WTC11 (cell line): ENCODE data around the gene PRX. TPM values are rescaled to one million over a fixed set of nuclear protein-coding genes. Genes with fewer than 3 reads are reported as not detected.

Source experiments
- ATAC-seq: fragments of 200-7000 bp; cut with Tn5 transposase; 2 replicates; pipeline ENCODE4 v1.10.0; 2021; ENCODE audit warnings: mild to moderate bottlenecking, moderate library complexity
- CTCF ChIA-PET: fragments of 300-600 bp; sonication (Branson Sonifier 250); formaldehyde crosslinking; loops from one replicate; lab custom pipeline; 2021; ENCODE audit warnings: antibody characterized with exemption; lab: Charles Lee
- POLR2A ChIA-PET: fragments of 350-600 bp; sonication (Branson Sonifier 250); formaldehyde crosslinking; loops from one replicate; lab custom pipeline; 2021; ENCODE audit warnings: antibody characterized with exemption; lab: Charles Lee
- DNase-seq: peaks from one replicate; pipeline ENCODE4 v3.0.0; 2021; ENCODE audit warnings: low spot score
- H3K27ac Mint-ChIP-seq: 2 replicates; pipeline ENCODE4 v1.8.0; 2021; ENCODE audit warnings: mixed read lengths
- H3K27me3 Mint-ChIP-seq: 2 replicates; pipeline ENCODE4 v1.8.0; 2021; ENCODE audit warnings: low read depth, mild to moderate bottlenecking, moderate library complexity, mixed read lengths
- H3K36me3 Mint-ChIP-seq: 2 replicates; pipeline ENCODE4 v1.8.0; 2021; ENCODE audit warnings: mixed read lengths
- H3K4me1 Mint-ChIP-seq: 2 replicates; pipeline ENCODE4 v1.8.0; 2022; ENCODE audit warnings: mixed read lengths
- H3K4me3 Mint-ChIP-seq: 2 replicates; pipeline ENCODE4 v1.8.0; 2021; ENCODE audit warnings: mild to moderate bottlenecking, moderate library complexity, mixed read lengths
- H3K9me3 Mint-ChIP-seq: 2 replicates; pipeline ENCODE4 v1.8.0; 2021; ENCODE audit warnings: mixed read lengths
- CREM ChIP-seq: sonication (generic); formaldehyde crosslinking; IDR thresholded peaks from 2 replicates; pipeline ENCODE4 v1.8.1; 2022; ENCODE audit warnings: mild to moderate bottlenecking, missing genetic modification reagents, moderate library complexity
- ELF4 ChIP-seq: sonication (generic); formaldehyde crosslinking; IDR thresholded peaks from 2 replicates; pipeline ENCODE4 v1.8.1; 2022; ENCODE audit warnings: low read depth, mild to moderate bottlenecking, moderate library complexity, missing genetic modification reagents
- EMX1 ChIP-seq: fragments of 250-450 bp; sonication (Bioruptor Pico); IDR thresholded peaks from 2 replicates; pipeline ENCODE4 v1.8.0; 2021; ENCODE audit warnings: mild to moderate bottlenecking
- FOXP1 ChIP-seq: sonication (generic); formaldehyde crosslinking; IDR thresholded peaks from 2 replicates; pipeline ENCODE4 v1.8.0; 2022; ENCODE audit warnings: missing genetic modification reagents, mild to moderate bottlenecking, moderate library complexity, borderline replicate concordance
- FOXP4 ChIP-seq: sonication (generic); formaldehyde crosslinking; IDR thresholded peaks from 2 replicates; pipeline ENCODE4 v1.8.0; 2022; ENCODE audit warnings: mild to moderate bottlenecking, missing genetic modification reagents
- HMGXB4 ChIP-seq: sonication (generic); formaldehyde crosslinking; IDR thresholded peaks from 2 replicates; pipeline ENCODE4 v1.8.1; 2023; ENCODE audit warnings: mild to moderate bottlenecking, moderate library complexity, missing genetic modification reagents
- JUN ChIP-seq: sonication (generic); formaldehyde crosslinking; IDR thresholded peaks from 2 replicates; pipeline ENCODE4 v1.8.0; 2023; ENCODE audit warnings: mild to moderate bottlenecking, missing genetic modification reagents
- NR2C2 ChIP-seq: sonication (generic); formaldehyde crosslinking; IDR thresholded peaks from 2 replicates; pipeline ENCODE4 v1.8.0; 2022; ENCODE audit warnings: mild to moderate bottlenecking, missing genetic modification reagents
- RELA ChIP-seq: sonication (generic); formaldehyde crosslinking; IDR thresholded peaks from 2 replicates; pipeline ENCODE4 v1.8.1; 2022; ENCODE audit warnings: missing genetic modification reagents, mild to moderate bottlenecking, borderline replicate concordance
- TEAD4 ChIP-seq: sonication (generic); formaldehyde crosslinking; IDR thresholded peaks from 2 replicates; pipeline ENCODE4 v1.8.0; 2022; ENCODE audit warnings: mild to moderate bottlenecking, missing genetic modification reagents
- USF1 ChIP-seq: sonication (generic); formaldehyde crosslinking; IDR thresholded peaks from 2 replicates; pipeline ENCODE4 v1.8.0; 2022; ENCODE audit warnings: mild to moderate bottlenecking, missing genetic modification reagents
- ZBTB21 ChIP-seq: sonication (generic); formaldehyde crosslinking; IDR thresholded peaks from 2 replicates; pipeline ENCODE4 v1.8.1; 2023; ENCODE audit warnings: mild to moderate bottlenecking, missing genetic modification reagents, borderline replicate concordance
- ZNF219 ChIP-seq: sonication (generic); formaldehyde crosslinking; IDR thresholded peaks from 2 replicates; pipeline ENCODE4 v1.8.0; 2023; ENCODE audit warnings: missing genetic modification reagents, mild to moderate bottlenecking, borderline replicate concordance
- ZNF263 ChIP-seq: sonication (generic); formaldehyde crosslinking; IDR thresholded peaks from 2 replicates; pipeline ENCODE4 v1.8.1; 2022; ENCODE audit warnings: low read depth, mild to moderate bottlenecking, moderate library complexity, missing genetic modification reagents
- ZNF281 ChIP-seq: sonication (generic); formaldehyde crosslinking; IDR thresholded peaks from 2 replicates; pipeline ENCODE4 v1.8.0; 2023; ENCODE audit warnings: mild to moderate bottlenecking, missing genetic modification reagents
- ZNF317 ChIP-seq: sonication (generic); formaldehyde crosslinking; IDR thresholded peaks from 2 replicates; pipeline ENCODE4 v1.8.1; 2023; ENCODE audit warnings: low read depth, mild to moderate bottlenecking, moderate library complexity, missing genetic modification reagents, borderline replicate concordance
- ZNF671 ChIP-seq: fragments of 250-450 bp; sonication (Bioruptor Pico); IDR thresholded peaks from 2 replicates; pipeline ENCODE4 v1.8.0; 2021; ENCODE audit warnings: mild to moderate bottlenecking
- total RNA-seq: library from RNA; stranded (reverse); gene quantifications from 3 replicates; pipeline ENCODE4 v1.2.3, GENCODE V29; 2021
- TF ChIP-seq, protein P1 (sequence below): sonication (generic); formaldehyde crosslinking; IDR thresholded peaks from 2 replicates; pipeline ENCODE4 v1.8.0; 2022; ENCODE audit warnings: mild to moderate bottlenecking, missing genetic modification reagents
- TF ChIP-seq, protein P2 (sequence below): sonication (generic); formaldehyde crosslinking; conservative IDR thresholded peaks from 2 replicates; pipeline ENCODE4 v1.8.1; 2023; ENCODE audit warnings: mild to moderate bottlenecking, low read depth, missing genetic modification reagents, moderate library complexity

The PRX gene
- total RNA-seq, 1 experiment from 2014 or later: 8.4 TPM

DNA sequence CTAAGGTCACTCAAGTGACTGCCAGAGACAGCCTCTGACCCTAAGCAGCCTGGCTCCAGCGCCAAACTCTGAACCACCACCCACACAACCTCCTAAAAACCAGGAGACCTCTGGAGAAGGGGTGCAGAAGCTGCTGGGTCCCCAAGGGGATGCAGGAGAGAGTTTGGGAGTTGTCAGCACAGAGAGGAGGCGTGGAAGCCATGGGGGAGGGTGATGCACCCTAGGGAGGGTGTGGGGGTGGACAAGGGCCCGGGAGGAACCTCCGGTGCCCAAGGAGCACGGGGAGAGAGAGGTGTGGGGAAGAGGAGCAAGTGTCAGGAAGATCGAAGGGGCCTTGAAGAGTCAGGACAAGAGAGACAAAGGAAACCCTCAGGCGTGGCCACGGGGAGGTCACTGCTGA lies 21.1 kb downstream of the PRX start:
- Mint-ChIP-seq H3K36me3 (no peaks in the 10 kb centered on the region), H3K9me3 (no peaks in the 10 kb centered on the region), H3K27me3 (peaks cover 8% of the 10 kb centered on the region), H3K27ac (no peak overlapping the region), H3K4me1 (peaks cover 4% of the 10 kb centered on the region; the same call in 1 of the 2 replicates), H3K4me3 (no peak overlapping the region)
- TF ChIP-seq JUN (no peak), ZNF219 (CRISPR knock-in tag) (no peak), ZNF263 (CRISPR knock-in tag) (no peak), ZNF671 (no peak), USF1 (CRISPR knock-in tag) (no peak), RELA (no peak), HMGXB4 (CRISPR knock-in tag) (no peak), CREM (CRISPR knock-in tag) (no peak), EMX1 (no peak), ZNF317 (CRISPR knock-in tag) (no peak), NR2C2 (CRISPR knock-in tag) (no peak), ZNF281 (CRISPR knock-in tag) (no peak), FOXP1 (CRISPR knock-in tag) (no peak), ELF4 (CRISPR knock-in tag) (no peak), FOXP4 (CRISPR knock-in tag) (no peak)
- TF ChIP-seq, protein P1, sequence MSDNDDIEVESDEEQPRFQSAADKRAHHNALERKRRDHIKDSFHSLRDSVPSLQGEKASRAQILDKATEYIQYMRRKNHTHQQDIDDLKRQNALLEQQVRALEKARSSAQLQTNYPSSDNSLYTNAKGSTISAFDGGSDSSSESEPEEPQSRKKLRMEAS: no peak
- ChIA-PET CTCF (no interaction called here), POLR2A (no interaction called here)
- ATAC-seq (no peak), DNase-seq (no peak)

DNA sequence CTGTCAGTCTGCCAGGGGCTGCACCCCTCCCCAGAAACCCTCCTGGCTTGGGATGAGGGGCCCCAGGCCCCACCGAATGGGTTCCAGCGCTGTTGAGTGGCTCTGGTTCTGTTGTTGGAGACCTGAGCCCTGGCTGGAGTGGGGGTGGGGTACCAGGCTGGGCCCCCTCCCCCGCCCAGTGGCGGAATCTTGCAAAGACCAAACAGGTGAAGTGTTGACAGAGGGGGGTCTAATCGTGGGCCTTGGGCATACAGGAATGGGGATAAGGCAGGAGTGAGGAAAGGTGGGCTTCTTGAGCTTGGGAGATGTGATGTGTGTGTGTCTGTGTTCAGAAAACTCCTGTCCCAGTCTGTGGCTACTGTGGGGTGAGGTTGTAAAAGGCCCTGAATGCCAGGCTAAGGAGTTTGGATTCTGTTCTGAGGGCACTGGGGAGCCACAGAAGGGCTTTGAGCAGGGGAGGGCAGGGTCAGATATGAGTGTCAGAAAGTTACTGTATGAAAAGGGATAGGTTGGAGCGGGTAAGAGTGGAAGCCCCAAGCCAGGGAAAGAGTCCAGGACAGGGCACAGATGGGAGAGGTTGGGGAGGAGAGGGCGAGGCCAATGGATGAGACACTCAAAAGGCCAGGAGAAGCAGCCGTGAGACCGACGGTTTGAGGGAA lies 23.0 kb downstream of the PRX start, which contains the start of gene HIPK4:
TSS of gene HIPK4 (minus strand) at position 98 of the 659 bp plus-strand sequence. CDS start 279 bp downstream, outside the sequence.
- H3K4me1 Mint-ChIP-seq: peaks cover 4% of the 10 kb centered on the region; the same call in 1 of the 2 replicates
- ChIA-PET POLR2A (interaction anchor here (1.0 kb wide), 1 partner anchor 14 kb away, joined by 5 read pairs; no protein-coding TSS in a partner anchor), CTCF (interaction anchor here (1.0 to 1.1 kb wide), 2 partner anchors 9 to 30 kb away, joined by 3 to 5 read pairs; no protein-coding TSS in a partner anchor)
- ATAC-seq (no peak), DNase-seq (no peak)
- no peak for TF ChIP-seq ZNF219 (CRISPR knock-in tag)
- TF ChIP-seq, protein P2, sequence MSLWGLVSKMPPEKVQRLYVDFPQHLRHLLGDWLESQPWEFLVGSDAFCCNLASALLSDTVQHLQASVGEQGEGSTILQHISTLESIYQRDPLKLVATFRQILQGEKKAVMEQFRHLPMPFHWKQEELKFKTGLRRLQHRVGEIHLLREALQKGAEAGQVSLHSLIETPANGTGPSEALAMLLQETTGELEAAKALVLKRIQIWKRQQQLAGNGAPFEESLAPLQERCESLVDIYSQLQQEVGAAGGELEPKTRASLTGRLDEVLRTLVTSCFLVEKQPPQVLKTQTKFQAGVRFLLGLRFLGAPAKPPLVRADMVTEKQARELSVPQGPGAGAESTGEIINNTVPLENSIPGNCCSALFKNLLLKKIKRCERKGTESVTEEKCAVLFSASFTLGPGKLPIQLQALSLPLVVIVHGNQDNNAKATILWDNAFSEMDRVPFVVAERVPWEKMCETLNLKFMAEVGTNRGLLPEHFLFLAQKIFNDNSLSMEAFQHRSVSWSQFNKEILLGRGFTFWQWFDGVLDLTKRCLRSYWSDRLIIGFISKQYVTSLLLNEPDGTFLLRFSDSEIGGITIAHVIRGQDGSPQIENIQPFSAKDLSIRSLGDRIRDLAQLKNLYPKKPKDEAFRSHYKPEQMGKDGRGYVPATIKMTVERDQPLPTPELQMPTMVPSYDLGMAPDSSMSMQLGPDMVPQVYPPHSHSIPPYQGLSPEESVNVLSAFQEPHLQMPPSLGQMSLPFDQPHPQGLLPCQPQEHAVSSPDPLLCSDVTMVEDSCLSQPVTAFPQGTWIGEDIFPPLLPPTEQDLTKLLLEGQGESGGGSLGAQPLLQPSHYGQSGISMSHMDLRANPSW (CRISPR knock-in tag): no peak
- no peak for TF ChIP-seq ZBTB21 (CRISPR knock-in tag)
- no peak for TF ChIP-seq ZNF671
- no peak for TF ChIP-seq TEAD4 (CRISPR knock-in tag)
- no peak for TF ChIP-seq ZNF281 (CRISPR knock-in tag)
- no peak for TF ChIP-seq ZNF263 (CRISPR knock-in tag)
- peak within 1 kb of the TSS; percentile 37; the same call in 1 of the 2 replicates for H3K27ac Mint-ChIP-seq
- no peaks in the 10 kb centered on the region; the same call in 1 of the 2 replicates for H3K27me3 Mint-ChIP-seq
- no peaks in the 10 kb centered on the region for H3K36me3 Mint-ChIP-seq
- H3K9me3 Mint-ChIP-seq: no peaks in the 10 kb centered on the region
- H3K4me3 Mint-ChIP-seq: no peak within 1 kb of the TSS
